H1 (cell line): ENCODE results near the gene AAMDC. TPM values are rescaled to one million over a fixed set of nuclear protein-coding genes. Genes with fewer than 3 reads are reported as not detected.

Experiments used
- CEBPB ChIP-seq: IDR thresholded peaks from 2 replicates; pipeline ENCODE4 v1.6.1; 2012; ENCODE audit warnings: low read depth, low read length
- CHD2 ChIP-seq: IDR thresholded peaks from 2 replicates; pipeline ENCODE4 v1.6.1; 2012; ENCODE audit warnings: low read length, improper control_type of control experiment
- EZH2 ChIP-seq: fragments of 200-600 bp; sonication (generic); IDR thresholded peaks from 2 replicates; pipeline ENCODE4 v1.7.1; 2012; ENCODE audit warnings: low read depth, mild to moderate bottlenecking, moderate library complexity, low read length, inconsistent platforms; ENCODE audit not compliant: severe bottlenecking
- FOSL1 ChIP-seq: IDR thresholded peaks from 2 replicates; pipeline ENCODE4 v1.6.1; 2011; ENCODE audit warnings: mild to moderate bottlenecking, low read depth, low read length, moderate library complexity; ENCODE audit not compliant: insufficient read depth
- HDAC6 ChIP-seq: IDR thresholded peaks from one replicate; pipeline ENCODE4 v1.7.1; 2012; ENCODE audit warnings: low read depth, mild to moderate bottlenecking, inconsistent platforms, low read length, moderate library complexity
- NRF1 ChIP-seq: IDR thresholded peaks from 2 replicates; pipeline ENCODE4 v1.6.1; 2011; ENCODE audit warnings: mild to moderate bottlenecking, low read depth, low read length, improper control_type of control experiment
- PHF8 ChIP-seq: fragments of 200-600 bp; sonication (generic); conservative IDR thresholded peaks from 2 replicates; pipeline ENCODE4 v1.7.1; 2012; ENCODE audit warnings: low read depth, mild to moderate bottlenecking, inconsistent platforms, low read length, moderate library complexity
- SIN3A ChIP-seq, 2 experiments: IDR thresholded peaks in 1 of 2; conservative IDR thresholded peaks in 1 of 2; 2 replicates each; pipeline ENCODE4 v1.6.1; 2011 to 2012; ENCODE audit warnings: low read length in 2 of 2, improper control_type of control experiment in 1 of 2, low read depth in 1 of 2, mild to moderate bottlenecking in 1 of 2
- SP4 ChIP-seq: IDR thresholded peaks from 2 replicates; pipeline ENCODE4 v1.6.1; 2012; ENCODE audit warnings: low read length, inconsistent platforms
- SRF ChIP-seq: IDR thresholded peaks from 2 replicates; pipeline ENCODE4 v1.6.1; 2011; ENCODE audit warnings: mild to moderate bottlenecking, low read depth, low read length, moderate library complexity
- polyA plus RNA-seq, 7 experiments: library from polyadenylated mRNA; depleted of rRNA in 3 of 7; stranded (reverse) in 5 of 7; unstranded in 2 of 7; fragments of >200 nt in 5 of 7; fragments of 200-250 nt in 2 of 7; gene quantifications; 1 replicate in 5 of 7; 2 replicates in 1 of 7; 4 replicates in 1 of 7; pipeline versions ENCODE4 v1.2.1 to v1.2.3, GENCODE V29; 2011 to 2013; ENCODE audit warnings: missing spikeins in 2 of 7, mixed read lengths in 2 of 7
- total RNA-seq: library from RNA; stranded (reverse); fragmentation: NEBNext Ultra II Directional; extraction: Animal tissue kit (Norgen Biotek cat#: 25700); gene quantifications from 2 replicates; pipeline ENCODE4 v1.2.1, GENCODE V29; 2021
- TF ChIP-seq, protein P1 (sequence below): fragments of 300-600 bp; sonication (generic); IDR thresholded peaks from 2 replicates; pipeline ENCODE4 v1.7.1; 2012; ENCODE audit warnings: low read length, moderate library complexity, mild to moderate bottlenecking, inconsistent platforms; ENCODE audit not compliant: insufficient replicate concordance

The AAMDC gene
- total and polyA plus RNA-seq, 2 of the 8 experiments (the other 6 are each of a cell fraction or from before 2014, with no cell fraction given): 17.2 to 19.5 TPM

DNA sequence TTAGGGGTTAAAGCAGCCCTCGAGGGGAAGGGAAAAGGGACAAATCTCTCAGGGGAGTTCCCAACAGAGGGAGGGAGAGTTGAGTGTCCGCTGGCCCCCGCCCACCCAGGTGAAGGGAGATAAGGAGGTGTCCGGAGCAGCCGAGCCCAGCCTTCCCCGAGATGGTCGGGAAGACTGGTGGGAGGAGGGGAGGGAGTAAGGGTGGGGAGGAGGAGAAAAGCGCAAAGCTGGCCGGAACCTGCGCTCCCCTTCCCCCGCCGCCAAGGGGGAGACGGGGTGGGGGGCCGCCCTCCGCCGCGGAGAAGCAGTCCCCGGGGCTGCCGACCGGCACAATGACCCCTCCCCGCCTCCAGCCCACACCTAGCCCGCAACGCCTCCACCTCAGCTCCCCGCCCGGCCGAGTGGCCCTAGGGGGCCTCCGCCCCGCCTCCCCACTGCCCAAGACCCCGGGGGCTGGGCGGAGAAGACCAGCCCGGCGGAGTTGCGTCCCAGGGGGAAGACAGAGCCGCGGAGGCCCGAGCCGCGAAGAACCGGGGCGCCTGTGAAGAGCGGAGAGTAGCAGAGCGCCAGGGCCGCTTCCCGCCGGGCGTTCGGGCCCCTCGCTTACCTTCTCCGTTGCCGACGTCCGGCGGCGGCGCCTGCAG, 901 bp upstream of the AAMDC start (continued):
- TF ChIP-seq CEBPB (no peak), SRF (no peak), SIN3A (conservative IDR thresholded peaks at IDR 0.05 in 1 of 2, IDR thresholded peaks at IDR 0.05 in 1 of 2; ENCODE audit: low read depth in 1 of 2, low read length in 2 of 2) (peak; percentile 5 to 47; a peak in 1 of 4 replicates), SP4 (peak; percentile 84; the same call in 1 of the 2 replicates), PHF8 (no peak; the same call in 1 of the 2 replicates), CHD2 (no peak), EZH2 (no peak), HDAC6 (no peak), NRF1 (no peak), FOSL1 (no peak)
- TF ChIP-seq, protein P1, sequence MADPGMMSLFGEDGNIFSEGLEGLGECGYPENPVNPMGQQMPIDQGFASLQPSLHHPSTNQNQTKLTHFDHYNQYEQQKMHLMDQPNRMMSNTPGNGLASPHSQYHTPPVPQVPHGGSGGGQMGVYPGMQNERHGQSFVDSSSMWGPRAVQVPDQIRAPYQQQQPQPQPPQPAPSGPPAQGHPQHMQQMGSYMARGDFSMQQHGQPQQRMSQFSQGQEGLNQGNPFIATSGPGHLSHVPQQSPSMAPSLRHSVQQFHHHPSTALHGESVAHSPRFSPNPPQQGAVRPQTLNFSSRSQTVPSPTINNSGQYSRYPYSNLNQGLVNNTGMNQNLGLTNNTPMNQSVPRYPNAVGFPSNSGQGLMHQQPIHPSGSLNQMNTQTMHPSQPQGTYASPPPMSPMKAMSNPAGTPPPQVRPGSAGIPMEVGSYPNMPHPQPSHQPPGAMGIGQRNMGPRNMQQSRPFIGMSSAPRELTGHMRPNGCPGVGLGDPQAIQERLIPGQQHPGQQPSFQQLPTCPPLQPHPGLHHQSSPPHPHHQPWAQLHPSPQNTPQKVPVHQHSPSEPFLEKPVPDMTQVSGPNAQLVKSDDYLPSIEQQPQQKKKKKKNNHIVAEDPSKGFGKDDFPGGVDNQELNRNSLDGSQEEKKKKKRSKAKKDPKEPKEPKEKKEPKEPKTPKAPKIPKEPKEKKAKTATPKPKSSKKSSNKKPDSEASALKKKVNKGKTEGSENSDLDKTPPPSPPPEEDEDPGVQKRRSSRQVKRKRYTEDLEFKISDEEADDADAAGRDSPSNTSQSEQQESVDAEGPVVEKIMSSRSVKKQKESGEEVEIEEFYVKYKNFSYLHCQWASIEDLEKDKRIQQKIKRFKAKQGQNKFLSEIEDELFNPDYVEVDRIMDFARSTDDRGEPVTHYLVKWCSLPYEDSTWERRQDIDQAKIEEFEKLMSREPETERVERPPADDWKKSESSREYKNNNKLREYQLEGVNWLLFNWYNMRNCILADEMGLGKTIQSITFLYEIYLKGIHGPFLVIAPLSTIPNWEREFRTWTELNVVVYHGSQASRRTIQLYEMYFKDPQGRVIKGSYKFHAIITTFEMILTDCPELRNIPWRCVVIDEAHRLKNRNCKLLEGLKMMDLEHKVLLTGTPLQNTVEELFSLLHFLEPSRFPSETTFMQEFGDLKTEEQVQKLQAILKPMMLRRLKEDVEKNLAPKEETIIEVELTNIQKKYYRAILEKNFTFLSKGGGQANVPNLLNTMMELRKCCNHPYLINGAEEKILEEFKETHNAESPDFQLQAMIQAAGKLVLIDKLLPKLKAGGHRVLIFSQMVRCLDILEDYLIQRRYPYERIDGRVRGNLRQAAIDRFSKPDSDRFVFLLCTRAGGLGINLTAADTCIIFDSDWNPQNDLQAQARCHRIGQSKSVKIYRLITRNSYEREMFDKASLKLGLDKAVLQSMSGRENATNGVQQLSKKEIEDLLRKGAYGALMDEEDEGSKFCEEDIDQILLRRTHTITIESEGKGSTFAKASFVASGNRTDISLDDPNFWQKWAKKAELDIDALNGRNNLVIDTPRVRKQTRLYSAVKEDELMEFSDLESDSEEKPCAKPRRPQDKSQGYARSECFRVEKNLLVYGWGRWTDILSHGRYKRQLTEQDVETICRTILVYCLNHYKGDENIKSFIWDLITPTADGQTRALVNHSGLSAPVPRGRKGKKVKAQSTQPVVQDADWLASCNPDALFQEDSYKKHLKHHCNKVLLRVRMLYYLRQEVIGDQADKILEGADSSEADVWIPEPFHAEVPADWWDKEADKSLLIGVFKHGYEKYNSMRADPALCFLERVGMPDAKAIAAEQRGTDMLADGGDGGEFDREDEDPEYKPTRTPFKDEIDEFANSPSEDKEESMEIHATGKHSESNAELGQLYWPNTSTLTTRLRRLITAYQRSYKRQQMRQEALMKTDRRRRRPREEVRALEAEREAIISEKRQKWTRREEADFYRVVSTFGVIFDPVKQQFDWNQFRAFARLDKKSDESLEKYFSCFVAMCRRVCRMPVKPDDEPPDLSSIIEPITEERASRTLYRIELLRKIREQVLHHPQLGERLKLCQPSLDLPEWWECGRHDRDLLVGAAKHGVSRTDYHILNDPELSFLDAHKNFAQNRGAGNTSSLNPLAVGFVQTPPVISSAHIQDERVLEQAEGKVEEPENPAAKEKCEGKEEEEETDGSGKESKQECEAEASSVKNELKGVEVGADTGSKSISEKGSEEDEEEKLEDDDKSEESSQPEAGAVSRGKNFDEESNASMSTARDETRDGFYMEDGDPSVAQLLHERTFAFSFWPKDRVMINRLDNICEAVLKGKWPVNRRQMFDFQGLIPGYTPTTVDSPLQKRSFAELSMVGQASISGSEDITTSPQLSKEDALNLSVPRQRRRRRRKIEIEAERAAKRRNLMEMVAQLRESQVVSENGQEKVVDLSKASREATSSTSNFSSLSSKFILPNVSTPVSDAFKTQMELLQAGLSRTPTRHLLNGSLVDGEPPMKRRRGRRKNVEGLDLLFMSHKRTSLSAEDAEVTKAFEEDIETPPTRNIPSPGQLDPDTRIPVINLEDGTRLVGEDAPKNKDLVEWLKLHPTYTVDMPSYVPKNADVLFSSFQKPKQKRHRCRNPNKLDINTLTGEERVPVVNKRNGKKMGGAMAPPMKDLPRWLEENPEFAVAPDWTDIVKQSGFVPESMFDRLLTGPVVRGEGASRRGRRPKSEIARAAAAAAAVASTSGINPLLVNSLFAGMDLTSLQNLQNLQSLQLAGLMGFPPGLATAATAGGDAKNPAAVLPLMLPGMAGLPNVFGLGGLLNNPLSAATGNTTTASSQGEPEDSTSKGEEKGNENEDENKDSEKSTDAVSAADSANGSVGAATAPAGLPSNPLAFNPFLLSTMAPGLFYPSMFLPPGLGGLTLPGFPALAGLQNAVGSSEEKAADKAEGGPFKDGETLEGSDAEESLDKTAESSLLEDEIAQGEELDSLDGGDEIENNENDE: no peak
